ENCODE measurements around the gene RAP1GAP. TPM values are rescaled to one million over a fixed set of nuclear protein-coding genes. Genes with fewer than 3 reads are reported as not detected.
"Not testable (repeated sequence)": the region's sequence is repeated elsewhere in the genome, so short reads cannot be mapped to it uniquely, and the experiment has no call there.

Gene RAP1GAP
- total RNA-seq, 1 experiment from 2014 or later: not detected

DNA sequence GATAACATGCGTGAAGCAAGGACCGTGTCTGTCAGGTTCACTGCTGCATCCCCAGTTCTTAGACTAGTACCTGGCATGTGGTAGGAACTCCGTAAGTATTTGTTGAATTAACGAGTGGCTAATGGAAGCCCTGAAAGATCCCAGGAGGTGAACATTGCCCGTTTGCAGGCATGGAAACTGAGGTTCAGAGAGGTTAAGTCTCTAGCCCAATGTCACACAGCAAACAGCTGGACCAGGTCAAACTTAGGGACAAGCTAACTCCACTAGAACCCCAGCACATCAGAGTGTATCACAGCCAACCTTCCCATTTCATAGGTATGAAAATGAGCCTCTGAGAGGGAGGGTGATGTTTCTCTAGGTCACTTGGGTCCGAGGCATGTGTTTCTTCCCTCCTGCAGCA, 27.6 kb downstream of the RAP1GAP start:
- DNase-seq: no peak
- Histone ChIP-seq H3K36me3 (no peaks in the 10 kb centered on the region), H3K4me3 (no peak overlapping the region), H3K9me3 (no peaks in the 10 kb centered on the region), H3K27me3 (no peaks in the 10 kb centered on the region)

DNA sequence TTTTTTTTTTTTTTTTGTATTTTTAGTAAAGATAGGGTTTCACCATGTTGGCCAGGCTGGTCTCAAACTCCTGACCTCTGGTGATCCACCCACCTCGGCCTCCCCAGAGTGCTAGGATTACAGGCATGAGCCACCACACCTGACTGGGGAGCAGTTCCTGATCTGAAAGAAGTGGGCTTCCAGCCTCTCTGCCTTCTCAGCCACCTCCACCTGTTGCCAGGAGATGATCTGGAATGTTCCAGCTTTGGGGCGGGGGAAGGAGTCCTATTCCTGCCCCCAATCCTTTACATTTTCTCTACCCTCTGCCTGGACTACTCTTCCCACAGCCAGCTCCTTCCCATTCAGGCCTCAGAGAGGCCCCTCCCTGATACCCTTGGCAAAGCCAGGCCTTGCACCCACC, 28.1 kb downstream of the RAP1GAP start:
- Histone ChIP-seq H3K9me3 (no peaks in the 10 kb centered on the region), H3K4me3 (no peak overlapping the region), H3K36me3 (no peaks in the 10 kb centered on the region), H3K27me3 (no peaks in the 10 kb centered on the region)
- DNase-seq: no peak

DNA sequence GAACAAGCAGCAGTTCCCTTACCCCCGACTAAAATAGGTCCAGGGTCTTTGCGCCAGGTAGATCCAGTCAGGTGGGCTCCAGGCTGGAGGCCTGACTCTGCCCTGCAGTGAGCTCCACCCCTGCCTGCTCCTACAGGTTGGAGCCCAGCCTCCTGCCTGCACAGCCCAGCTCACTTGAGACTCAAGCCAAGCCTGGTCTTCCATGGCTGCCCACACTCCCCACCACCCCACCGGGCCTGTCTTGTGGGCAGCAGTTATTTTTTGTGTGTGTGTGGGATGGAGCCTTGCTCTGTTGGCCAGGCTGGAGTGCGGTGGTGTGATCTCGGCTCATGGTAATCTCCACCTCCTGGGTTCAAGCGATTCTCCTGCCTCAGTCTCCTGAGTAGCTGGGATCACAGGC, 28.5 kb downstream of the RAP1GAP start:
- H3K36me3 ChIP-seq: no peaks in the 10 kb centered on the region

DNA sequence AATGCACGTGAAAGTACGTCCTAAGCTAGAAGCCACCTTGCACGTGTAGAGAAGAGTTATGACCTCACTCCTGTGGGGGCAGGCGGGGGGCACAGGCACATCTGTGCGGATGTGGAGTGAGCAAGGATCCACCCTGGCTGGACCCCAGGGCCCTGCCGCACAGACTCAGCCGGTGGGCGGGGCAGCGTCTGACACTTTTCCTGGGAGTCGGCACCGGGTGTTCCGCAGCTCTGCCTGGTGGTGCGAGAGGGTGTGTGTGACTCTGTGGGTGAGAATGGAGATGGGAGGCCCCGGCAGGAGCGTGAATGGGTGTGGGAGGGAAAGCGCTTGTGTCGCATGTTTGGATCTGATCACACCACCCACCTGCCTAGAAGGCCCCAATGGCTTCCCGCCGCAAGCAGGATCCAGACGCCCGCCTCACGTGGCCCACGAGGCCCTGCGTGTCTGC, 29.5 kb downstream of the RAP1GAP start:
- H3K27me3 ChIP-seq: no peaks in the 10 kb centered on the region
- no peak overlapping the region for H3K4me3 ChIP-seq
- DNase-seq: no peak
- no peaks in the 10 kb centered on the region for H3K9me3 ChIP-seq
- no peaks in the 10 kb centered on the region for H3K36me3 ChIP-seq

More for the DNA sequence above, 28.5 kb downstream of the RAP1GAP start:
- no peaks in the 10 kb centered on the region for H3K9me3 ChIP-seq
- H3K4me3 ChIP-seq: no peak overlapping the region
- DNase-seq: no peak
- H3K27me3 ChIP-seq: no peaks in the 10 kb centered on the region

DNA sequence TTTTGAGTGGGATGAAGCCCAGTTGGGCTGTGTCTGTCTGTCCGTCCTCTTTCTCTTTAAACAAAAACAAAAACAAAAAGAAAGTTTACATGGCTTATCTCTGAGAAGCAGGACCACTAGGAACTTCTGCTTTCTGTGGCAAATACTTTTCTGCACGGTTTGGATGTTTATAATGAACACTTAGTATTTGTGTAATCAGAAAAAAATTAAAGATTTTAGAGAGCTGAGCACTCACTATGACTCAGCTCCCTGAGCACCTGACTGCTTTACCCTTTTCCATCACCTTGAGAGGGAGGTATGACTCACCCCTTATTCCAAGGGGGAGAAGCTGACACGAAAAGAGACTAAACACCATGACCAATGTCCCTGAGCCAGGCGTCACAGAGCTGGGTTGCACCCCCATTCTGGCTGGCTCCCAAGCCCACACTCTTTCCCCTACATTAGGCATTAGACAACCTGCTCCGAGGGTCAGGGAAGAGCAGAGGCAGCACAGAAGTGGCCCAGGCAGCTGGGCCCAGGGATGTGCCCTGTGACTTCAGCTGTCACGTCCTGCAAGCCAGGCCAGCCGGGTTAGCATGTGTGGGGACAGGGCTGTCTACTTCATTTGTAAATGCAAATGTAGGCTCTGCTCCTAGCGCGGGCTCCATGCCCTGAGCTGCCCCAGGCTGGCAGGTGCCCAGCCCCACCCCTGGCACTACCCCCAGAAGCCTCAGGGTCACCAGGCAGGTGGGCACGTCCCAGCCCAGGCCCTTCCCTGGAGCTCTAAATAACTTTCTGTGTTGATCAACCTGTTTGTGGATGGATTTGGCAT, 30.4 kb downstream of the RAP1GAP start:
- H3K36me3 ChIP-seq: no peaks in the 10 kb centered on the region
- H3K4me3 ChIP-seq: no peak overlapping the region
- DNase-seq: no peak

DNA sequence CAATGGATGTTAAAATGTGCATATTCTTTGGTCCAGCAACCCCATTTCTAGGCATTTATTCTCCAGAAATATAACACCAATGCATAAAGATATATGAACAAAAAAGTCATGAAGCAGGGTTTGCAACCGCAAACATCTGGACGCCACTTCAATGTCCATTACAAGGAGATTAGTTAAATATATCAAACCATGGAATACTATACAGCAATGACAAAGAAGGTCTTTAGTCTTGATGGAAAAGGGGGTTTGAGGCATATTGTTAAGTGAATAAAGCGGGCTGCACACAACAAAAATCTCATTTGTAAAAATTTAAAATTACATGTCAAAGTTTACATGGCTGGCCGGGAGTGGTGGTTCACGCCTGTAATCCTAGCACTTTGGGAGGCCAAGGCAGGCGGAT, 31.6 kb downstream of the RAP1GAP start:
- DNase-seq: no peak
- Histone ChIP-seq H3K36me3 (no peaks in the 10 kb centered on the region), H3K27me3 (no peaks in the 10 kb centered on the region), H3K9me3 (no peaks in the 10 kb centered on the region), H3K4me3 (no peak overlapping the region)

More for the DNA sequence above, 30.4 kb downstream of the RAP1GAP start:
- Histone ChIP-seq H3K27me3 (no peaks in the 10 kb centered on the region), H3K9me3 (no peaks in the 10 kb centered on the region)

DNA sequence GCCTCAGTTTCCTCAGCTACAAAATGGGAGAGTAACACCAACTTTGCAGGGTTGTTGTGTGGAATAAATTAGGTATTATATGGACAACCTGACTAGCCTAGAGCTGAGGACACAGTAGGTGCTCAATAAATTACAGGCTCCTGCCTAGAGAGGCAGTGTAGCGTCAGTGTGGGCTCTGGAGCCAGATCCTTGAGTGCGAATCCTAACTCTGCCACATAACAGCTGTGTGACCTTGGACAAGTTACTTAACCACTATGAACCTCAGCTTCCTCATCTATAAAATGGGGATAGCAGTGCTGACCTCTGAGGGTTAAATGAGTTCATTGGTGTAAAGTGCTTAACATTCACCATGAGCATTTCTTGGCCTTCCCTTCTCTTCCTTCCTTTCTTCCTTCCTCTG, 33.1 kb downstream of the RAP1GAP start:
- Histone ChIP-seq H3K4me3 (no peak overlapping the region), H3K36me3 (no peaks in the 10 kb centered on the region), H3K27me3 (no peaks in the 10 kb centered on the region), H3K9me3 (no peaks in the 10 kb centered on the region)
- DNase-seq: no peak

DNA sequence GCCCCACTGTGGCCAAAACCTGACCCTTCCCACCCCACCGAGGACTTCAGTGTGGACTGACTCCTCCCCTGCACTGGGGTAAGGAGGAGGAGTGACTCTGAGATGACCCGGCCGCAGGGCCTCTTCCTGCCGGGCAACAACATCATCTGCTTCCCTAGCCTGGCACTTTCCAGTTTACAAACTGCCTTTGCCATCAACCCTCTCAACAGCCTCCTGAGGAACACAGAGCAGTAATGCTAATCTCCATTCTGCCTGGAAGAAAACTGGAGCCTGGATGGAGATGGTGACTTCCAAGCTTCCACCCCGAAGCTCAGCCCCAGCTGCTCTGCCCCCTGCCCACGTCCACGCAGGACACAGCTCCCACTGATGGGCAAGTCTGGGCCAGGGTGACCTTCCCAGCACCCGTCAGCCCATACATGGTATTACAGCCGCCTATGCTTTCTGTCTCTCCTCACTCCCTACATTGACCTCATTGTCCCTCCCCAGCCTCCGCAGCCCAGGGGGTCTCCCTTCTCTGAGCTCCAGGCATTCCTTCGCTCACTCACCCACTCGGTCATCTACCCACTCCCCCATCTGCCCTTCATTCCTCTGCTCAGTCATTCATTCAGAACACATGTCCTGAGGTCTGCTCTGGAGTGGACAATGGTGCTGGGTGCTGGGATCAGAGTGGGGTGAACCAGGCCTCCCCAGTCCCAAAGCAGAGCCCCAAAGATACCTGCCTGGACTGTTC, 34.2 kb downstream of the RAP1GAP start:
- H3K36me3 ChIP-seq: no peaks in the 10 kb centered on the region
- H3K9me3 ChIP-seq: no peaks in the 10 kb centered on the region
- H3K27me3 ChIP-seq: no peaks in the 10 kb centered on the region
- H3K4me3 ChIP-seq: no peak overlapping the region
- no peak for DNase-seq

DNA sequence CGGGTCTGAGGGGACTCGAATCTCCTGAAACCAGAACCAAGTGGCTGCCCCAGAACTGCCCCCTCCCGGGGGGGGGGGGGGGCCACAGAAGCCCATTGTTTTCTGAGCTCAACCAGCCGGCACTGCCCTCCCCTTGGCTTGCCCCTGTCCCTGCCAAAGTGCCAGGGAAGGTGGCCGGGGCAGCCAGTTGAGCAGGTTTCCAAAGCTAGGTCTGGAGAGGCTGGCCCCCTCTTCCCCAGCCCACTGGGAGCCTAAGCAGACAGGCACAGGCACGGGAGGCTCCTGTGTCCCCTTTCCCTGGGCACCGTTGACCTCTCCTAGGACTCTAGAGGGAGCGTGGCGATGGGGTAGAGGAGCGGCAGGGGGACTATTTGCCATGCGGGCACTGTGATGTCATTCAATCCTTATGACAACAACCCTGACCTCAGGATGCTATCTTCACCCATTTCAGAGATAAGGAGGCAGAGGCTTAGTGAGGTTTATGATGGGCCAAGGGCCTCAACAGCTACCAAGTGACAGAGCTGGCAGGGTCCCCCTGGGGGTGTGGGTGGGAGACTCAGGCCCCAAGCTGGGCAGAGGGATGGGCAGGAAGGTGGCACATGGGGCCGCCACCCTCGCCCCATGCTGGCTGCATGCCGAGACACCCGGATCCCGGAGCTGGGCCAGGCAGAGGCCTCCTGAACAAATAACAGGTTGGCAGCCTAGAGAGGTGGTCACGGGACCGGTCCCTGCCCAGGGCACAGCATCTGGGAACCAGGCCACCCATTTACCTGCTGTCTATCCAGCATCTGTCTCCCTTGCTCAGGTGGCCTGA, 35.0 kb downstream of the RAP1GAP start:
- Histone ChIP-seq H3K27me3 (no peaks in the 10 kb centered on the region), H3K36me3 (no peaks in the 10 kb centered on the region)
- no peak for DNase-seq

DNA sequence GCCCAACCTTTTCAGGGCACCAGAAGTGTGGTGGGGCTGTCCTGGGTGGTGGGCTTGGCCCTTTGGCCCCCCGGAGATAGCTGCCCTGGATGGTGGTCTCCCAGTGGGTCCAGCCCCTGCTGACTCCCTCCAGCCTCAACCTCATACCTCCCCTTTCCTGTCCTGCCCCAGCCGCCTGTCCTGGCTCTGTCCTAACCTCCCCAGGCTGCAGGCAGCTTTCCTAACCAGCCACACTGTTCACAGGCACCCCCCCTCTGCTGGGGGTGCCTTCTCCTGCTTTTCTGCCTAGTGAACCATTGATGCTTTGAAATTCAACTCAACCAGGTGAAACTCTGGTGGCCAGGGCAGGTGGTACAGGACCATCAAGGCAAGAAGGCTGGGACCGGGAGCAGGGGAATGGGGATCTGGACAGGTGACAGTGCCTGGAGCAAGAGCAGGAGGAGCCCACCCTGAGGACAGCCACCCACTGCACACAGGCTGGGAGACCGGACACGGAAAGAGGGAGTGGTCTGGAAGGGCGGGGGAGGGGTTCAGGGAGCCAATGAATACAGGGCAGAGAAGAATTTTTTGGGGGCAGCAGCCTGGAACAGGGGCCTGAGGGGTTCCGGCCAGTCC, 35.9 kb downstream of the RAP1GAP start:
- DNase-seq: no peak
- H3K9me3 ChIP-seq: no peaks in the 10 kb centered on the region
- no peaks in the 10 kb centered on the region for H3K36me3 ChIP-seq
- no peaks in the 10 kb centered on the region for H3K27me3 ChIP-seq
- no peak overlapping the region for H3K4me3 ChIP-seq

More for the DNA sequence above, 35.0 kb downstream of the RAP1GAP start:
- Histone ChIP-seq H3K9me3 (no peaks in the 10 kb centered on the region), H3K4me3 (no peak overlapping the region)

DNA sequence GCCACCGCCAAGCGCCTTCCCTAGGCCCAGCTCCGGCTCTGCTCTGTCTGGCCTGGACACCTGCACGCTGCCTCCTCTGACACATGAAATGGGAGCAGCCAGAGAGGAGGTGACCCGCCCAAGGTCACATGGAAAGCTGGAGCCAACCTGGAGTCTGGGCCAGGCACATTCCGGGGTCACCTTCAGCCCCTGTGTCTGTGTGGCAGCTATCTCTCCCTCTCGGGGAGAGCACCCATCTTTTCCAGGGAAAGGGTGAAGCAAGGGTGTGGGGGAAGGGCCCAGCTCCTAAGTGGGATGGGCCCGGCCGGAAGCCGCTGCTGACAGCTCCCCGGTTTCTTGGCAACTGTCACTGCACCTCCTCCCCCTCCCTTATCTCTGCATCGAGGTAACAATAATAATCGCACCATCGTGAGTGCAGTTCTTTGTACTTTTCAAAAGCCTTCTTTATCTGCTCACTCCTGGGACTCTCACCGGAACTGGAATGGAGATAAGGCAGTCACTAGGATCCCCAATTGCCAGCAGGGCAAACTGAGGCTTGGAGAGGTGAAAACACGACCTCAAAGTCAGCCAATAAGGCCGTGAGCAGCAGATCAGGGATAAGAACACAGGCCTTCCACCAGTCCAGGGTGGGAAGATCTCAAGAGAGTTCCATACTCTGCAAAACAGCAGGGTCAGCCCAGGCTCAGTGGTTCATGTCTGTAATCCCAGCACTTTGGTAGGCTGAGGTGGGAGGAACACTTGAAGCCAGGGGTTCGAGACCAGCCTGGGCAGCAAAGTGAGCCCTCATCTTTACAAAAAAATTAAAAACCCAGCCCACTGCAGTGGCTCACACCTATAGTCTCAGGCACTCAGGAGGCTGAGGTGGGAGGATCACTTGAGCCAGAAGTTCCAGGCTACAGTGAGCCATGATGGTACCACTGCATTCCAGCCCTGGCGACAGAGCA, 36.9 kb downstream of the RAP1GAP start:
- no peaks in the 10 kb centered on the region for H3K27me3 ChIP-seq
- DNase-seq: no peak

DNA sequence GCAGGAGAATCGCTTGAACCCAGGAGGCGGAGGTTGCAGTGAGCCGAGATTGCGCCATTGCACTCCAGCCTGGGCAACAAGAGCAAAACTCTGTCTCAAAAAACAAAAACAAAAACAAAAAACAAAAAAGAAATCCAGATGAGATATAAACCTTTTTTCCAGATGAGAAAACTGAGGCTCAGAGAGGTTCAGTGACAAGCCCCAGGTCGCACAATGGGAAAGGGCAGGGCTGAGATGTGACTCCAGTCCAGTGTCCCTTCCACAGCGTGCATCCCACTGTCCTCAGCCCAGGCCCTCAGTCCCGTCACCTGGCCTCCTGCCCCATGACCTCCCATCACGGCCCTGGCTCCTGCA, 37.6 kb downstream of the RAP1GAP start:
- H3K27me3 ChIP-seq, H3K4me3 ChIP-seq, DNase-seq, H3K9me3 ChIP-seq, H3K36me3 ChIP-seq: not testable (repeated sequence)

More for the DNA sequence above, 36.9 kb downstream of the RAP1GAP start:
- H3K4me3 ChIP-seq: no peak overlapping the region
- no peaks in the 10 kb centered on the region for H3K36me3 ChIP-seq
- H3K9me3 ChIP-seq: no peaks in the 10 kb centered on the region

DNA sequence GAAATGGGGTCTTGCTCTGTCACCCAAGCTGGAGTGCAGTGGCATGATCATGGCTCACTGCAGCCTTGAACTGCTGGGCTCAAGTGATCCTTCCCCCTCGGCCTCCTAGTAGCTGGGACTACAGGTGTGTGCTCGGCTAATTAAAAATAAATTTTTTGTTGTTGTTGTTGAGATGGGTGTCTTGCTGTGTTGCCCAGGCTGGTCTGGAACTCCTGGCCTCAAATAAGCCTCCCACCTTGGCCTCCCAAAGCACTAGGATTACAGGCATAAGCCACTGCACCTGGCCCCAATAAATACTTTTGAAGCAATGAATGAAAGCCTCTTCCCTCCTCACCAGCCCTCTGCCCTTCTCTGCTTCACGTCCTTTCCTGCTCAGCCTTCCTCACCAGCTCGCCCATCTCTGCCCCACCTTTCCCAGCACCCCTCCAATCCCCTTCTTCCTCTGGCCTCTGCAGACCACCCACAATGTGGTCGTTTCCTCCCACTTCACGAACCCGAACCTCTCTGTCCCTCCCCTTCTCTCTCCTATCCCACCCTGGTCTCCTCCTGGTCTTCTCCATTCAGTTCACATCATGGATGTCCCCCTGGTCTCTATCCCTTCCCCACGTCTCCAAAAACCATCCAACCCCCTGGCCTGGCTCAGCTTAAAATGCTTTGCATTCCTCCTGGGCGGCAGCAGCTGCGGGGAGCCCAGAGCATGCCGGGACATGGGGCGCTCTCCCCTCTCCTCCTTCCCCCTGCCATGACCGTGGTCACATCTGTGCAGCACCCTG, 38.4 kb downstream of the RAP1GAP start:
- Histone ChIP-seq H3K9me3 (no peaks in the 10 kb centered on the region), H3K4me3 (no peak overlapping the region), H3K36me3 (no peaks in the 10 kb centered on the region), H3K27me3 (no peaks in the 10 kb centered on the region)
- no peak for DNase-seq

DNA sequence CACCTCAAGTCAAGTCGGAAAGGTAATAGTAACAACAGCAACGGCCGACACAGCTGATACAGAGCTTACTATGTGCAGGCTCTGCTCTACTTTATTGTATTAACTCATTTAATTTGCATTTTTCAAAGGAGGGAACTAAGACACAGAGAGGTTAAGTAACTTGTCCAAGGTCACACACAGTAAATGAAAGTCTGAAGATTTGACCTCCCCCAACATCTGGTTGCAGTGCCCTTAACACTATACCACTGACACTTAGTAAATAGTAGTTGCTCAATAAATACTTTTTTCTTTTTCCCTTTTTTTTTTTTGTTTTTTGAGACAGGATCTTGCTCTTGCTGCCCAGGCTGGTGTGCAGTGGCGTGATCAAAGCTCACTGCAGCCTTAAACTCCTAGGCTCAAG, 39.2 kb downstream of the RAP1GAP start:
- Histone ChIP-seq H3K4me3 (no peak overlapping the region), H3K36me3 (no peaks in the 10 kb centered on the region), H3K27me3 (no peaks in the 10 kb centered on the region), H3K9me3 (no peaks in the 10 kb centered on the region)
- DNase-seq: no peak

DNA sequence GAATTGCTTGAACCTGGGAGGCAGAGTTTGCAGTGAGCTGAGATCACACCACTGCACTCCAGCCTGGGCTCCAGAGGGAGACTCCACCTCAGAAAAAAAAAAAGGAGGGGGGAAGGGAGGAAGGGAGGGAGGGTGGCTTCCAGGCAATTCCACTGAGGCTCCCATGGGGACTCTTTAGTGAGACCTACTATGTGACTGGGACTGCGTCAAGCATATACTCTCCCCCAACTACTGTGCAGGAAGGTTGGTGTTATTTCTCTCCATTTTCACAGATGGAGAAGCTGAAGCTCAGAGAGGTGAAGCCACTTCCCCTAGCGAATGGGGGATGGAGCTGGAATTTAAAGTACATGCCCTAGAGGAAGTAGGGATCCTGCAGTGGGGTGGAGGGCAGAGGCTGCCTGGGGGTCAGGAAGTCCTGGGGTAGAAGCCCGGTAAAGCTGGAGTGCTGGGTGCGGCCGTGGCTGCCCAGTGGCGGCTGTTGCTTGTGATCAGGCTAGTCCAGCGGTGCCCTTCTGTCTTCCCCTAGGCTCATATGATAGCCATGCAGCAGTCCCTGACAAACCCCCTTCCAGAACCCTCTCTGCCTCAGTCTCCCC, 40.3 kb downstream of the RAP1GAP start:
- H3K9me3 ChIP-seq: no peaks in the 10 kb centered on the region
- no peak for DNase-seq
- H3K27me3 ChIP-seq: no peaks in the 10 kb centered on the region
- no peak overlapping the region for H3K4me3 ChIP-seq
- no peaks in the 10 kb centered on the region for H3K36me3 ChIP-seq

Data from MG63 (cell line).